Mesenteric fat pad (tissue), 1 donor: ENCODE measurements around the gene MSANTD3. TPM values are rescaled to one million over a fixed set of nuclear protein-coding genes. Genes with fewer than 3 reads are reported as not detected.
"Not testable (repeated sequence)": the region's sequence is repeated elsewhere in the genome, so short reads cannot be mapped to it uniquely, and the experiment has no call there.

Experiments used
- DNase-seq: peaks from one replicate; pipeline ENCODE4 v3.0.0-alpha.2; 2020; ENCODE audit warnings: low spot score
- long read RNA-seq: library from polyadenylated mRNA; unstranded; transcript quantifications from one replicate; pipeline ENCODE4 v2.0.0, GENCODE V29; 2020
- total RNA-seq: library from RNA; stranded (reverse); fragmentation: NEBNext Ultra II Directional; extraction: Animal tissue kit (Norgen Biotek cat#: 25700); gene quantifications from one replicate; pipeline ENCODE4 v1.2.1, GENCODE V29; 2021
- donor health status: DM: yes; HTN: yes; CAD: no.

MSANTD3 gene
- 22.7 TPM for total RNA-seq
- long read RNA-seq, transcript MSANTD3-203 (3 exons, 1,362 nt) = major isoform, 10 of 16 reads
- long read RNA-seq, partial matches to known transcripts = 1 of 16 reads
- long read RNA-seq, other reads (novel, unspliced or antisense) = 3 of 16 reads

DNA sequence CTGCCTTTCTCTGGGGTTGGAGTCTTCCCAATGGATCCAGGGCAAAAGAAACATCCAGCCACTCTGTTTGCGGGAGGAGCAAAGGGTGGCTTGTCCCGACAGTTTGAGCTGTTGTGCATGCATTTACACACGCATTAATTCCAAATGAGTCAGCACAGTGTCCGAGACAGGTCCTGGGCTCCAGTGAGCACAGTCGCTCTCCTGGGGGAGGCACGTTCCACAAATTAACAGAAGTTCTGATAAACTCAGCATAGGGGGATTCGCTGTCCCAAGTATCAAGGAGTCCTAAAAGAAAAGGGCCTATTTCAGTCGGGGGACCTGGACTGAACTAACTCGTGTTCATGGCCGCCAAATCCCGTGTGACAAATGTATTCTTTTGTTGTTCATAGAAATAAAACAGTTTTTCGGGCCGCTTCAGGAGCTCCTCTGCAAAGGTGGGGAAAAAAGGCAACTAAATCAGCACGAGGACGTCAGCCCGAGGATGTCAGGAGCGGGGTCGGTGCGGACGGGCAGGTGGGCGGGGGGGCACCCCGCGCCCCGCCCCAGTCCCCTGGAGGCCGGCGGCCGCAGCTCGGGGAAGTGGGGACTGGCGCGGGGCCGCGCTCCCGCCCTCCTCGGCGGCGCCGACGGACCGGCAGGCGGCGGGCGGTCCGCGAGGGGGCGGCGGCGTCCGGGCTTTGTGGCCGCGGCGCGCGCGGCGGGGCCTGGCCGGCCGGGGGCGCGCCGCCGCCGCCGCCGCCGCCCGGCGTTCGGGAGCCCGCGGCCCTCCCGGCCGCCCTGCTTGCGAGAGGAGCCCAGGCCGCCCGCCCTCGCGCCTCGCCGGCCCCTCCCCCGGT lies at the start of gene MSANTD3:
MSANTD3 (plus strand) TSS at position 614 of the 836 bp plus-strand sequence. CDS start 14,796 bp downstream, outside the sequence.
- no peak for DNase-seq

GRCh38 chr9:100379862-100380261 lies 47.1 kb upstream of the MSANTD3 start:
- DNase-seq = no peak

GRCh38 chr9:100392989-100393388 lies 34.0 kb upstream of the MSANTD3 start:
- DNase-seq = not testable (repeated sequence)

- DNase-seq = no peak
These were observed 32.8 kb upstream of the MSANTD3 start for GRCh38 chr9:100394032-100394695.

DNA sequence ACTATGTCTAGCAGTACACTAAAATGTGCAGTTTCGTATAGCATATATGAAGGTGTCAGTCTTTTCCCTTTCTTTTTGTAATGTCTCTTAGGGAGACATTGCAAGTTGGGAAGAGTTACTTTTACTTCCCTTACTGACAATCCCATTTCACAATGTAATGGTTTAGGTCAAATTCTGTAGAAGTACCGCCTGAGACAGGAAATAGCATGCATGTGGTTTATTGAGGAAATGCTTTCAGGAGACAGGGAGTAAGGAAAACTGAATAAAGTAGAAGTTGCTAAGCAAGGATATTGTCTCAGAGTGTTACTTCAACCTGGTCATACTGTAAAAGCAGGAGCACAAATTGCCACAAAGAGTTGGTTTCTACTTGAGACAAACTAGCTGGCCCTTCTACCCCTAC lies 32.1 kb upstream of the MSANTD3 start:
- DNase-seq = no peak

GRCh38 chr9:100396769-100397168 lies 30.2 kb upstream of the MSANTD3 start:
- DNase-seq = no peak

DNA sequence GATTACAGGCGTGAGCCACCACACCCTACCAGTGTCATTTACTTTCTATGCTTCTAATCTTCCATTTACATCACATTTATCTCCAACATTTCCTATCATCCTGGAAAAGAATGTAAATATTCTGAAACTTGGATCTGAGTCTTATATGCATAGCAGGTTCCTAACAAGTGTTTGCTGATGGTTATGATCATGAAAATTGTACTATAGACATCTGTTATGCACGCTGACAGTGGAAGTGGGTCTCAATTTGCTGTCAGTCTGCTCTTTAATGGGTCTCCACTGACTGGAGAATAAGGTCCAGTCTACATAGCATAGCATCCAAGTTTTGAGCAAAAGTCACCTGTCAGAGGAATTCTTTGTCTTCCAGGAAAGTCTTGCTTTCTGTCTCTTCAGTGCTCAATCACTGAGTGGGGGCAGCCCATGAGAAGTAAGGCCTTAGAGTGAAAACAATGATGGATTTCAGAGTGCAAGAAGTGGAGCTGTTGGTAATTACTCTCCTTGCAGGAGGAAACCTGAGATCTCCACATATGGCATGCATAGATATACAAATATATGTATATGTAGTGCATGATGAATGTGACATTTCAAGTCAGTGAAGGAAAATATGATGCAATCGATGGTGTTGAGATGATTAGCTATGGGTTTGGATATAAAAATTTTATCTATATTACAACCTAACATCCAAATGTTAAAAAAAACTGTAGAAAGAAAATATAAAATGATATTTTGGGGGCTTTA lies 29.2 kb upstream of the MSANTD3 start:
- no peak for DNase-seq

- no peak for DNase-seq
These were observed 25.9 kb upstream of the MSANTD3 start for GRCh38 chr9:100401042-100401441.

GRCh38 chr9:100406962-100407361 lies 20.0 kb upstream of the MSANTD3 start:
- DNase-seq = no peak

GRCh38 chr9:100408546-100409175 lies 18.3 kb upstream of the MSANTD3 start:
- no peak for DNase-seq

DNA sequence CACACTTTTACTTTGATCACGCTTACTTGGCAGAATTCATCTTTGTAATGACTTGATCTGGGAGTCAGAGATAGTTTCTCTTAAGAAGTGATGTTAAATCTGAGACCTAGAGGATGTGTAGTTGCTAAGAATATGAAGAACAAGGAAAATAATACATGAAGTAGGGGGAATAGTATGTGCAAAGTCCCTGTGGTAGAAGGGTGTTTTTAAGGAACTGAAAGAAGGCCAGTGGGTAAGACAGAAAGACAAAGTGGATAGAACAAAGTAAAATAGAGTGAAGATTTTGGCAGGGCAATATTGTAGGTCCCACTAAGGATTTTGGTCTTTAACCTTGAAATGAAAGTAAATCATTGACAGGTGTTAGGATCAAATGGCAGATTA lies 17.8 kb upstream of the MSANTD3 start:
- DNase-seq = no peak

DNA sequence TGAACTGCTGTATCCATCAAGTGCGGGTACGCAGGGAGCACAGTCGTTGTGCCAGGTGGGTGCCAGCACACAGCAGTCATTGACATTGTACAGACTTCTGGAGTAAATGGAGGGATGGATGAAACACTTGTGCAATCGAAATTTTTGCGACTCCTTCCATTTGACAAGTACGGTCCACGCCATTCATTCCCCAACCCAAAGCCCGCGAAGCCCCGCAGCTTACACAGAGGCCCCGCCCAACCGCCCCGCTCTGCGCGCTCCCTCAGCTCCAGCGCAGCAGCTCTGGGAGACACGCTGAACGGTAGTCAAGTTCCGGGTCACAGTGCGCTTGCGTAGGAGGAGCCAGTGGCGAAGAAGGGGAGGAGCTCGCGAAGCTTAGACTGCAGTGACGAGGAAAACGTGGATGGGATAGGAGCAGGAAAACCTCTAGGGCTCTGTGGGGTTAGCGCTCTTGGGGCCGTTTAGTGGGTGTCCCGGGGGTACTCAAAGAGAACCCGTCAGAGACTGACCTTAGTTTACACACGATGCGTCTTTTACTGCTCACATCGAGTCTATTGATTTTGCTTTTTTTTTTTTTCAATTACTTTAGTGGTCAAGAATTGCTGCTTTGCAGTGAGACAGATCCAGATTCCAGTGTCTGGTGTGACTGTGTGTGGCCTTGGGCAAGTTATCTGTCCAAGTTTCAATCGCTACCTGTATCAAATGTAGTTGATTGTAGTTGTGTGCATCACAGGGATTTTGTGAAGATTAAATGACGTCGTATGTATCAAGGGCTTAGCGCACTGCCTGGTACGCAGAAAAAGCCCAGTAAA lies 15.3 kb upstream of the MSANTD3 start:
- DNase-seq = peak; percentile 92

DNA sequence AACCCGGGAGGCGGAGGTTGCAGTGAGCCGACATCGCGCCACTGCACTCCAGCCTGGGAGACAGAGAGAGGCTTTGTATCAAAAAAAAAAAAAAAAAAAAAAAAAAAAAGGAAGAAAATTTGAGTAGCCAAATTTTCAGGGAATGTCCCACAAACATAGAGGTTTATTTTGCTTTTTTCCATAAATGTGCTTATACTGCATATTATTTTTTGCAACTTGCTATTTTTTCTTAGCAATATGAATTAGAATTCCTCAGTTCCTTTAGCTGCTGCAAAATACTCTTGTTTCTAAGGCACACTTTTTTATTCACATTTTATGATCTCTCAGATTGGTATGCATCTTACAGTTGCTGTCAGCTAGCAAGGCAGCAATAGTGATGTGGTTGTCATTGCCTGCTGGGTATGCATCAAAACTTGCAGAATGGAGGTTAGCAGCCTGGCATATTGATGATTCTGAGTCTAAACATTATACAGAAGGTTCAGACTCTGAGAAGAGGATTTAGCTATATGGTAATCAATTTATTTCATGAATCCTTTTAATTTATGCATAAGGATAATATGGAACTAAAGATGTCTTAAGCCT lies 13.0 kb upstream of the MSANTD3 start:
- DNase-seq = no peak

DNA sequence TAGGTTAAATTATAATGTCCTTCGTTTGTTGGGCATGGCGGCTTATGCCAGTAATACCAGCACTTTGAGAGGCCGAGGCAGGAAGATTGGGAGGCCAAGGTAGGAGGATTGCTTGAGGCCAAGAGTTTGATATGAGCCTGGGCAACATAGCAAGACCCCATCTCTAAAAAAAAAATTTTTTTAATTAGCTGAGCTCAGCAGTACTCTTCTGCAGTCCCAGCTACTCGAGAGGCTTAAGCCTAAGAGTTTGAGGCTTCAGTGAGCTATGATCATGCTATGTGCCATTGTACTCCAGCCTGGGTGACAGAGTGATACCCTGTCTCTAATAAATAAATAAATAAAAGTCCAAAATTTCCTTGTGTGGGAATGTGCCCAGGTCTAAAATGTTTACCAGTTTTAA lies 9.1 kb upstream of the MSANTD3 start:
- DNase-seq = no peak

GRCh38 chr9:100419166-100419565 lies 7.8 kb upstream of the MSANTD3 start:
- DNase-seq = no peak

DNA sequence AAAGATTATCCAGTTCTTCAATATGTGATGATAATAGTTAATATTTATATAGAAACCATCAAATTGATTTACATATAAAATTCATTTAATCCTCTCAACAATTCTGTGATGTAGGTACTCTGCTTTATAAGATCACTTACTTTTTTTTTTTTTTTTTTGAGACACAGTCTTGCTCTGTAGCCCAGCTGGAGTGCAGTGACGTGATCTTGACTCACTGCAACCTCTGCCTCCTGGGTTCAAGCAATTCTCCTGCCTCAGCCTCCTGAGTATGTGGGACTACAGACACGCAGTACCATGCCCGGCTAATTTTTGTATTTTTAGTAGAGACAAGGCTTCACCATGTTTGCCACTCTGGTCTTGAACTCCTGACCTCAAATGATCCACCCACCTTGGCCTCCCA lies 5.8 kb upstream of the MSANTD3 start:
- DNase-seq = not testable (repeated sequence)

GRCh38 chr9:100425758-100426157 lies 1.2 kb upstream of the MSANTD3 start:
- no peak for DNase-seq

DNA sequence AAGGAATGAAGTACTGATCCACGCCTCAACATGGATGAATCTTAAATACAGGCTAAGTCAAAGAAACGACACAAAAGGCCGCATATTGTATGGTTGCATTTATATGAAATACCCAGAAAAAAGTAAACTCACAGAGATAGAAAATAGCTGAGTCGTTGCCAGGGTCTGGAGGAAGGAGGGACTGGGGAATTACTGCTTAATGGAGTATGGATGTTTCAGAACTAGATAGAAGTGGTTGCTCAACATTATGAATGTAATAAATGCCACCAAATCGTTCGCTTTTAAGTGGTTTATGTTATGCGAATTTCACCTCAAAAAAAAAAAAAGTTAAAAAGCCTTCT lies 784 bp upstream of the MSANTD3 start:
- DNase-seq = no peak

GRCh38 chr9:100427366-100428263 lies 672 bp downstream of the MSANTD3 start:
- DNase-seq = no peak
